HepG2 (cell line): ENCODE results near the gene PEPD. TPM values are rescaled to one million over a fixed set of nuclear protein-coding genes. Genes with fewer than 3 reads are reported as not detected.

Source experiments
- ATAC-seq: fragments of 200-7000 bp; cut with Tn5 transposase; 3 replicates; pipeline ENCODE4 v1.9.1; 2020; ENCODE audit warnings: mild to moderate bottlenecking, moderate library complexity
- BruUV-seq: library from RNA; stranded (reverse); fragments of 400-500 nt; replicated peaks from 2 replicates; lab custom pipeline; 2021; lab: Mats Ljungman, UMichigan
- CTCF ChIA-PET: fragments of 300-600 bp; formaldehyde crosslinking; extraction: SDS; loops from one replicate; lab custom pipeline; 2021; ENCODE audit warnings: low total read pairs, inconsistent platforms, low intra/inter-chr PET ratio; lab: Yijun Ruan, JAX
- POLR2A ChIA-PET: fragments of 350-600 bp; sonication (Branson Sonifier 250); formaldehyde crosslinking; loops from one replicate; lab custom pipeline; 2020; ENCODE audit warnings: antibody characterized with exemption, inconsistent platforms; lab: Yijun Ruan, JAX
- DNase-seq: peaks from one replicate; pipeline ENCODE4 v3.0.0-alpha.2; 2015; ENCODE audit warnings: low spot score
- FAIRE-seq: peaks from 3 replicates; lab custom pipeline; 2011; peaks lifted over from hg19 to GRCh38; lab: Jason Lieb, UNC
- H2AFZ ChIP-seq: one replicate; pipeline ENCODE4 v1.6.1; 2011; ENCODE audit warnings: low read length, inconsistent platforms
- H3K27ac ChIP-seq: fragments of 300-600 bp; 3 replicates; pipeline ENCODE4 v1.8.0; 2011; ENCODE audit warnings: mixed run types, mild to moderate bottlenecking, mixed read lengths, low read length, inconsistent platforms; ENCODE audit not compliant: insufficient read depth; ENCODE audit errors: extremely low read length
- H3K27me3 ChIP-seq, 2 experiments: fragments of 200-600 bp in 1 of 2; 2 replicates in 1 of 2; 3 replicates in 1 of 2; pipeline versions ENCODE4 v1.6.0 to v1.8.0; 2011; ENCODE audit warnings: low read length in 2 of 2, mild to moderate bottlenecking in 2 of 2, moderate library complexity in 2 of 2, inconsistent platforms in 1 of 2; ENCODE audit not compliant: insufficient read depth in 2 of 2, control insufficient read depth in 1 of 2
- H3K36me3 ChIP-seq, 2 experiments: fragments of 200-600 bp in 1 of 2; replicated peaks in 1 of 2; 2 replicates in 1 of 2; 3 replicates in 1 of 2; pipeline versions ENCODE4 v1.5.1 to v1.8.0; 2011; ENCODE audit warnings: low read length in 2 of 2, inconsistent platforms in 1 of 2; ENCODE audit not compliant: insufficient read depth in 2 of 2, control insufficient read depth in 1 of 2
- H3K4me1 ChIP-seq: 2 replicates; pipeline ENCODE4 v1.5.1; 2012; ENCODE audit warnings: low read length, inconsistent platforms; ENCODE audit not compliant: insufficient read depth
- H3K4me2 ChIP-seq: 2 replicates; pipeline ENCODE4 v1.6.0; 2011; ENCODE audit warnings: low read depth, low read length, inconsistent platforms
- H3K4me3 ChIP-seq, 3 experiments: fragments of 200-600 bp in 1 of 3; sonication (generic), shearing (Covaris generic) in 1 of 3; replicated peaks in 1 of 3; 2 replicates each; pipeline ENCODE4 v1.5.1; 2011 to 2016; ENCODE audit warnings: low read length in 3 of 3, inconsistent platforms in 2 of 3, low read depth in 2 of 3, mild to moderate bottlenecking in 2 of 3, control low read depth in 1 of 3, mixed read lengths in 1 of 3; ENCODE audit not compliant: insufficient read depth in 1 of 3
- H3K79me2 ChIP-seq: one replicate; pipeline ENCODE4 v1.6.1; 2011; ENCODE audit warnings: low read length, inconsistent platforms; ENCODE audit not compliant: insufficient read depth
- H3K9ac ChIP-seq: 2 replicates; pipeline ENCODE4 v1.6.0; 2011; ENCODE audit warnings: mild to moderate bottlenecking, low read depth, low read length, inconsistent platforms; ENCODE audit not compliant: insufficient read depth
- H3K9me3 ChIP-seq: 2 replicates; pipeline ENCODE4 v1.5.1; 2012; ENCODE audit warnings: mild to moderate bottlenecking, low read length
- H4K20me1 ChIP-seq: 2 replicates; pipeline ENCODE4 v1.6.0; 2011; ENCODE audit warnings: inconsistent platforms, mild to moderate bottlenecking, low read length, moderate library complexity; ENCODE audit not compliant: insufficient read depth
- ESRRA ChIP-seq: sonication (generic); formaldehyde crosslinking; IDR thresholded peaks from 2 replicates; pipeline ENCODE4 v1.5.1; 2020; ENCODE audit warnings: mild to moderate bottlenecking, low read depth, missing genetic modification reagents
- NKX3-1 ChIP-seq: sonication (generic); formaldehyde crosslinking; IDR thresholded peaks from 2 replicates; pipeline ENCODE4 v1.5.0; 2020; ENCODE audit warnings: missing genetic modification reagents
- ZBED4 ChIP-seq: sonication (generic); formaldehyde crosslinking; IDR thresholded peaks from 2 replicates; pipeline ENCODE4 v1.4.0; 2020; ENCODE audit warnings: missing genetic modification reagents, borderline replicate concordance
- ZBTB46 ChIP-seq: sonication (generic); formaldehyde crosslinking; IDR thresholded peaks from 2 replicates; pipeline ENCODE4 v1.4.0; 2020; ENCODE audit warnings: mild to moderate bottlenecking, missing genetic modification reagents, borderline replicate concordance
- ZNF337 ChIP-seq: sonication (generic); formaldehyde crosslinking; IDR thresholded peaks from 2 replicates; pipeline ENCODE4 v1.5.1; 2020; ENCODE audit warnings: missing genetic modification reagents, low read depth, mild to moderate bottlenecking, borderline replicate concordance
- ZNF558 ChIP-seq: sonication (generic); formaldehyde crosslinking; IDR thresholded peaks from 2 replicates; pipeline ENCODE4 v1.9.0; 2022; ENCODE audit warnings: mild to moderate bottlenecking, missing genetic modification reagents, borderline replicate concordance
- WGBS: methylation state at CpG from one replicate; pipeline ENCODE4 v1.1.6; 2017; ENCODE audit warnings: low lambda C conversion rate; 5-methylcytosine and 5-hydroxymethylcytosine counted together
- in situ Hi-C: cut with HindIII; loops from 2 replicates; pipeline ENCODE4 v1.10.0; 2017; ENCODE audit warnings: low pct_unique_long_range_greater_than_20kb; ENCODE audit not compliant: extremely low pct_ligation_motif_present
- intact Hi-C: fragments of 100-400 bp; cut with micrococcal nuclease; formaldehyde crosslinking; loops from one replicate; pipeline ENCODE4 v1.10.0; 2022; ENCODE audit not compliant: unreplicated experiment
- polyA plus RNA-seq, 8 experiments: library from polyadenylated mRNA; depleted of rRNA in 3 of 8; stranded (reverse) in 7 of 8; unstranded in 1 of 8; fragments of >200 nt; fragmentation: Illumina TruSeq in 4 of 8; extraction: Trizol in 4 of 8; gene quantifications; 2 replicates each; pipeline versions ENCODE4 v1.2.1 to v1.2.3, GENCODE V29; 2011 to 2016; ENCODE audit warnings: low read depth in 4 of 8, missing spikeins in 1 of 8, mixed read lengths in 1 of 8; ENCODE audit not compliant: insufficient read depth in 1 of 8
- total RNA-seq, 5 experiments: library from RNA; depleted of rRNA; stranded (reverse); fragments of >200 nt; fragmentation: Illumina TruSeq; extraction: Trizol; gene quantifications; 2 replicates each; pipeline ENCODE4 v1.2.3, GENCODE V29; 2016; ENCODE audit warnings: low read depth in 1 of 5
- TF ChIP-seq, protein P1 (sequence below): sonication (generic); formaldehyde crosslinking; IDR thresholded peaks from 2 replicates; pipeline ENCODE4 v1.4.0; 2020; ENCODE audit warnings: missing genetic modification reagents

Gene PEPD
- total and polyA plus RNA-seq, 2 of the 13 experiments (the other 11 are each of a cell fraction or from before 2014, with no cell fraction given) = 60.7 to 75.1 TPM

DNA sequence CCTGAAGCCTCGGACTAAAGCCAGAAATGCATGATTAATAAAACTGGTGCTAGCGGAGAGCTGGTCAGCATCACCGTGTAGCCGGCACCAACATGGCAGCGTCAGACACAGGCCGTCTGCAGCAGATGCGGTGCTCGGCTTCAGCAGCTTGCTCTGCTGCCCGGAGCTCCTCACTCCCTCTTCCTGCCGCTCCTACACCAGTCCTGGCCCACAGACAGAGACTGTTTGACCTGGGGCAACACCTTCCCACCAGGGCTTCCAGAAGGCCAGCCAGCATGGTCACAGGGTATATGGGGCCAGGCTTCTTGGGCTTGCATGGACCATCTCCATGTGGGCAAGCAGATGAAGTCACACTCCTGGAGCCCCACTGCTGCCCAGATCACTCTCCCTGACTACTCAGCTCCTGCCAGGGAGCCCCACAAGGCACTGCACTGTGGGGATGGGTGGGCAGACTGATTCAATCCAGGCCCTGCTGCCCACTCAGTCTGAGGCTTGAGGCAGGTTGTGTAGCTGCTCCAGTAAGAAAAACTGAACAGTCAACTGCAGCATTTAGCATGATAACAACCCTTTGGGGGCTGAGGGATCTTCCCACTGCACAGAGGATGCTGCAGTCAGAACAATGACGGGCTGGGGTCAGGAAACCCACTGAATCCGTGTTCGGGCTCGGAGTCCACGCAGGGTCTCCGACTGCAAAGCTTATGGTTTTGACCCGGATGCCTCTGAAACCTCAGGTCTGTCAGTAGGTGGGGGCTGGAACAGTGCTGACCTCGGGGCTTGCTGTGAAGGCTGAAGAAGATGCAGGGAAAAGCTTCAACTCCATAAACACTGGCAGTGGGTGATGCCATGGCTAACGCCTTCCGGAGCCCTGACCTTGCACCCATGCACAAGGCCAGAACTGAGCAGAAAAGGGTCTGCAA is 102.5 kb downstream of the PEPD start (continued):
- TF ChIP-seq ZBED4 (CRISPR knock-in tag) (no peak), ESRRA (CRISPR knock-in tag) (no peak), ZNF337 (CRISPR knock-in tag) (no peak), NKX3-1 (CRISPR knock-in tag) (no peak)

GRCh38 chr19:33418461-33418860 is 103.1 kb downstream of the PEPD start:
- Histone ChIP-seq H3K4me1 (peaks cover 16% of the 10 kb centered on the region), H3K27me3 (no peaks in the 10 kb centered on the region), H3K9ac (no peak overlapping the region), H3K4me2 (no peak overlapping the region), H3K4me3 (no peak overlapping the region), H3K27ac (no peak overlapping the region), H3K9me3 (no peaks in the 10 kb centered on the region), H2AFZ (no peak overlapping the region), H3K79me2 (no peaks in the 10 kb centered on the region), H3K36me3 (no peaks in the 10 kb centered on the region), H4K20me1 (no peaks in the 10 kb centered on the region)
- DNase-seq (no peak), FAIRE-seq (no peak), ATAC-seq (no peak)
- in situ Hi-C loops (no loop called here), intact Hi-C loops (no loop called here)
- 97% methylated on average over 8 of the region's 12 CpGs for WGBS
- BruUV-seq = no TSS peak
- ChIA-PET POLR2A (no interaction called here), CTCF (no interaction called here)
- TF ChIP-seq ZNF558 (CRISPR knock-in tag) (no peak), ZBTB46 (no peak)
- TF ChIP-seq, protein P1, sequence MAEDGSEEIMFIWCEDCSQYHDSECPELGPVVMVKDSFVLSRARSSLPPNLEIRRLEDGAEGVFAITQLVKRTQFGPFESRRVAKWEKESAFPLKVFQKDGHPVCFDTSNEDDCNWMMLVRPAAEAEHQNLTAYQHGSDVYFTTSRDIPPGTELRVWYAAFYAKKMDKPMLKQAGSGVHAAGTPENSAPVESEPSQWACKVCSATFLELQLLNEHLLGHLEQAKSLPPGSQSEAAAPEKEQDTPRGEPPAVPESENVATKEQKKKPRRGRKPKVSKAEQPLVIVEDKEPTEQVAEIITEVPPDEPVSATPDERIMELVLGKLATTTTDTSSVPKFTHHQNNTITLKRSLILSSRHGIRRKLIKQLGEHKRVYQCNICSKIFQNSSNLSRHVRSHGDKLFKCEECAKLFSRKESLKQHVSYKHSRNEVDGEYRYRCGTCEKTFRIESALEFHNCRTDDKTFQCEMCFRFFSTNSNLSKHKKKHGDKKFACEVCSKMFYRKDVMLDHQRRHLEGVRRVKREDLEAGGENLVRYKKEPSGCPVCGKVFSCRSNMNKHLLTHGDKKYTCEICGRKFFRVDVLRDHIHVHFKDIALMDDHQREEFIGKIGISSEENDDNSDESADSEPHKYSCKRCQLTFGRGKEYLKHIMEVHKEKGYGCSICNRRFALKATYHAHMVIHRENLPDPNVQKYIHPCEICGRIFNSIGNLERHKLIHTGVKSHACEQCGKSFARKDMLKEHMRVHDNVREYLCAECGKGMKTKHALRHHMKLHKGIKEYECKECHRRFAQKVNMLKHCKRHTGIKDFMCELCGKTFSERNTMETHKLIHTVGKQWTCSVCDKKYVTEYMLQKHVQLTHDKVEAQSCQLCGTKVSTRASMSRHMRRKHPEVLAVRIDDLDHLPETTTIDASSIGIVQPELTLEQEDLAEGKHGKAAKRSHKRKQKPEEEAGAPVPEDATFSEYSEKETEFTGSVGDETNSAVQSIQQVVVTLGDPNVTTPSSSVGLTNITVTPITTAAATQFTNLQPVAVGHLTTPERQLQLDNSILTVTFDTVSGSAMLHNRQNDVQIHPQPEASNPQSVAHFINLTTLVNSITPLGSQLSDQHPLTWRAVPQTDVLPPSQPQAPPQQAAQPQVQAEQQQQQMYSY (CRISPR knock-in tag) = no peak
